ENCODE data around the gene DUSP7. TPM values are rescaled to one million over a fixed set of nuclear protein-coding genes. Genes with fewer than 3 reads are reported as not detected.

Gene DUSP7
- total and polyA plus RNA-seq, 10 donors, result 5.4 to 68.6 (median 36.2) TPM

DNA sequence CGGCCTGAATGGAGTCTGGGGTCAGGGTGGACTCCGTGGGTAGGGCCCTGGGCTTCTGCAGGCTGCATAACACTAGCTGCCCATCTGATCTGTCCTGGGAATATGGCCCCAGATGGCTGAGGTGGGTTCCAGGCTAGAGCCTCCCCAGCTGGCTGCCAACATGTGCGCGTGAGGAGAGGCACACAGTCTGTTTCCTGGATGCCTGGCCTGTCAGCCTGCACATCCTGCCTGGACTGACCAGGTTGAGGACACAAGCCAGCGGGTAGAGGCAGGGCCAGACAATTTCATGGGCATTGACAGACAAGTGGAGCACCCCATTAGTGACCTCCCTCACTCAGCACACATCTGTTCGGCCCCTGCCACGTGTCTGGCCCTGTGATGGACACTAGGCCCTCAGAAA is 30.9 kb downstream of the DUSP7 start:
- DNase-seq, result peak; percentile 78
- WGBS, 5 donors, result 59 to 85% (median 76%) methylated on average over 5 to 7 of the region's 7 CpGs
- H3K9me3 ChIP-seq, result no peaks in the 10 kb centered on the region
- no peaks in the 10 kb centered on the region for H3K27me3 ChIP-seq (replicated peaks in 1 of 7)
- H3K4me3 ChIP-seq, result no peak overlapping the region
- no peak overlapping the region for H3K27ac ChIP-seq
- no peaks in the 10 kb centered on the region for H3K36me3 ChIP-seq
- TF ChIP-seq POLR2A (IDR thresholded peaks at IDR 0.05), result no peak
- peak; percentile 69 to 81 (median 79) for TF ChIP-seq POLR2AphosphoS5 (IDR thresholded peaks at IDR 0.05)
- TF ChIP-seq, protein P1, sequence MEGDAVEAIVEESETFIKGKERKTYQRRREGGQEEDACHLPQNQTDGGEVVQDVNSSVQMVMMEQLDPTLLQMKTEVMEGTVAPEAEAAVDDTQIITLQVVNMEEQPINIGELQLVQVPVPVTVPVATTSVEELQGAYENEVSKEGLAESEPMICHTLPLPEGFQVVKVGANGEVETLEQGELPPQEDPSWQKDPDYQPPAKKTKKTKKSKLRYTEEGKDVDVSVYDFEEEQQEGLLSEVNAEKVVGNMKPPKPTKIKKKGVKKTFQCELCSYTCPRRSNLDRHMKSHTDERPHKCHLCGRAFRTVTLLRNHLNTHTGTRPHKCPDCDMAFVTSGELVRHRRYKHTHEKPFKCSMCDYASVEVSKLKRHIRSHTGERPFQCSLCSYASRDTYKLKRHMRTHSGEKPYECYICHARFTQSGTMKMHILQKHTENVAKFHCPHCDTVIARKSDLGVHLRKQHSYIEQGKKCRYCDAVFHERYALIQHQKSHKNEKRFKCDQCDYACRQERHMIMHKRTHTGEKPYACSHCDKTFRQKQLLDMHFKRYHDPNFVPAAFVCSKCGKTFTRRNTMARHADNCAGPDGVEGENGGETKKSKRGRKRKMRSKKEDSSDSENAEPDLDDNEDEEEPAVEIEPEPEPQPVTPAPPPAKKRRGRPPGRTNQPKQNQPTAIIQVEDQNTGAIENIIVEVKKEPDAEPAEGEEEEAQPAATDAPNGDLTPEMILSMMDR (IDR thresholded peaks at IDR 0.05 in 8 of 11, conservative IDR thresholded peaks at IDR 0.05 in 3 of 11), result no peak
- intact Hi-C loops (cut with DNase I; ENCODE audit: low total_unique reads), result no loop called here
- peaks cover 16 to 75% (median 43%) of the 10 kb centered on the region in 6 donors for H3K4me1 ChIP-seq

DNA sequence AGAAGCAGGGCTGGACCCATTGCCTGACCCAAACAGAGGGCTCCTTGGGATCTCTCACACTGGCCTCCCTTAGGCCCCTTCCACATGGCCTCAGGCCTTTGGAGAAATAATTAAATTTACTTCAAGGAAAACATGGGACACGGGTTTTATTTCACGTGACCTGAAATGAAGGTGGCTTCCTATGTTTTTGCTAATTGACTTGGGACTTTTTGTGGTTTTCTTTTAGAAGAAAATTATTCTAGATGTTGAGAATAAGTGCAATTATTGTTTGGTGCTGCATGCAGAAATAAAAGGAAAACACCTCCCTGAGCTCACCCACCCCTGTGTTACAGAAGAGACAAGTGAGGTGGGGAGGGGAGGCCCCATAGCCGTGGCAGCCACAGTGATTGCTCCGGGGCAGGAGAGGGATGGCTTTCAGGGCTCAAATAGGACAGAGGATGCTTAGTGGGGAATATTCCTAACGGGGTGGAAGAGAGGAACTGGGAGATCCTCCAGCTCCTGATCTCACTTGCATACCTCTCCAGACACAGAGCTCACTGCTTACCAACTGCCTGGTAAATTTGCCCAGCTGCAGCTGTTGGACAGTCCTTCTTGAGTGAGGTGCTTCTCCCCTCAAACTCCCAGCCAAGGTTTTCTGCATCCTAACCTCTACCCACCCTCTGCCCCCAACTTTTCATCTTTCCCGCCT is 31.5 kb downstream of the DUSP7 start:
- Histone ChIP-seq H3K4me3 (no peak overlapping the region), H3K36me3 (no peaks in the 10 kb centered on the region), H3K27me3 (replicated peaks in 1 of 7) (no peaks in the 10 kb centered on the region), H3K9me3 (no peaks in the 10 kb centered on the region), H3K27ac (no peak overlapping the region), H3K4me1 (peaks cover 16 to 80% (median 47%) of the 10 kb centered on the region in 6 donors)
- intact Hi-C loops (cut with DNase I; ENCODE audit: low total_unique reads), result no loop called here
- no peak for TF ChIP-seq POLR2AphosphoS5 (IDR thresholded peaks at IDR 0.05)
- no peak for TF ChIP-seq POLR2A (IDR thresholded peaks at IDR 0.05)
- TF ChIP-seq, protein P1 (IDR thresholded peaks at IDR 0.05 in 8 of 11, conservative IDR thresholded peaks at IDR 0.05 in 3 of 11), result no peak
- 70 to 88% (median 87%) methylated on average over 6 of the region's 6 CpGs for WGBS, 5 donors
- DNase-seq, result no peak

DNA sequence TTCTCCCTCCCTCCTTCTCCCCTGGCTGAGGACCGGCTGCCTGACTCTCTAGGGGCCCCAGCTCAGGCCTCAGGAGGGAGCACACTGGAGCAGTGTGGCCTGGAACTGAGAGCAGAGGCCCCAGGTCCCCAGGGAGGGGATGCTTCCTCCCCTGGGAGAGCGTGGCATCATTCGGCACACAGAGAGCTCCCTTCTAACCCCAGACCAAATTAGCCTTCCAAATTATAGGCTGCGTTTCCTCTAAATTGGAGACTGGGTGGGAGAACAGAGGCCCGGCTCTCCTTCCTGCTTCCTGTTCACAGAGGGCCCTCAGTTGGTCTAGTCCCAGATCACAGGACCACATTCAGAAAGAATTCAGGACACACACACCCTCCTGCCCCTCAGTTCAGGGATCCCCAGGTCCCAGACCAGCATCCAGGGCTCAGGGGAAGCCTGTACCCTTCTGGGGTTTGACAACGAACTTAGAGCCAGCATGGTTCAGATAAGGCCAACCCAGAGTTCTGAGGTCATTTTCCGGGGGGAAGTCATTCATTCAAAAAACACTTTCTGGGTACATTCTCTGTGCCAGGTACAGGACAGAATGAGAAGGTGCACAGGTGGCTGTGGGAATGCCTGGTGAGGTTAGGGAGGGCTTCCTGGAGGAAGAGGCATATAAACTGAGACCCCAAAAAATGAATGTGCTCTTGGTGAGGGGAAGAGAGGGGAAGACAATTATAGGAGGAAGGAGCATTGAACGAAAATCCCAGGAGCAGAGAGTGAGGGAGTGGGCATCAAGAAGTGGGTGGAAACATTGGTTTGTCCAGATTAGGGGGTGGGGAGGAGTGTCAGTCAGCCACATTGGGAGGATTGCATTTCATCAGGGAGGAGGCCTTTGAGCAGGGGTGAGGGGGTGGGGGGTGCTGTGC is 32.3 kb downstream of the DUSP7 start:
- Histone ChIP-seq H3K4me3 (no peak overlapping the region), H3K27ac (peak overlapping the region in 4 of 8 donors; percentile 8 to 73 (median 28))

DNA sequence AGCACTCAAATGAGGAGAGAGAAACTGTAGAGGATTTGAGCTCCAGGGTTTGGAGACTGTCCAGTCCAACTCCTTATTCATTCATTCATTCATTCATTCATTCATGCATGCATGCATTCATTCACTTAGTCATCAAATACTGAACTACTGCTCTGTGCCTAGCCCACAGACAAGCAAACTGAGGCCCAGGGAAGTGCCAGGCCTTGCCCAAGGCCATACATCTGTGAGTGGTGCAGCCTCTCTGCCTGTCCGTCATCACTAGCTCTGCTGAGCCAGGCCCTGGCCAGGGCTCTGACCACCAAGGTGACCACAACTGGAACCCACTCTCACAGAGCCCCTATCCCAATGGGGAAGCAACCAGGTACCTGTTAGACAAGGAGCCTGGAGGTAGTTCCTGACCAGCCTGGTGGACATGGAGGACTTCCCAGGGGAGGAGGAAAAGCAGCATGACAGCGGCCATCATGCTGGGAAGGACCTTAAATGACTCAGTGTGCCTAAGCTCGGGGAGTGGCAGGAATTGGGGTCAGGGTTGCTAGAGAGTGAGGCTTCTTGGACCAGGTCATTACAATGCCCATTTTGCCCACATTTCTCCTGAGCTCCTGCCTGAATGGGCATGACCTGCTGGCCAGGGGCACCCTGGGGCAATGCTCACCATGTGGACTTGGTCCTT is 33.1 kb downstream of the DUSP7 start:
- Histone ChIP-seq H3K27me3 (replicated peaks in 1 of 7) (no peaks in the 10 kb centered on the region), H3K27ac (peak overlapping the region in 5 of 8 donors; percentile 8 to 73 (median 42)), H3K4me1 (peaks cover 16 to 75% (median 45%) of the 10 kb centered on the region in 6 donors), H3K36me3 (no peaks in the 10 kb centered on the region), H3K4me3 (no peak overlapping the region), H3K9me3 (no peaks in the 10 kb centered on the region)
- TF ChIP-seq POLR2AphosphoS5 (IDR thresholded peaks at IDR 0.05) (no peak), POLR2A (IDR thresholded peaks at IDR 0.05) (no peak)
- TF ChIP-seq, protein P1 (IDR thresholded peaks at IDR 0.05 in 8 of 11, conservative IDR thresholded peaks at IDR 0.05 in 3 of 11), result no peak
- intact Hi-C loops (cut with DNase I; ENCODE audit: low total_unique reads), result no loop called here
- no peak for DNase-seq
- 76 to 82% (median 77%) methylated on average over 3 of the region's 3 CpGs for WGBS, 5 donors

More for the DNA sequence above, 32.3 kb downstream of the DUSP7 start:
- H3K4me1 ChIP-seq, result peaks cover 16 to 77% (median 48%) of the 10 kb centered on the region in 6 donors
- 47 to 62% (median 49%) methylated on average over 6 to 8 of the region's 8 CpGs for WGBS, 5 donors
- no peak for DNase-seq
- no peaks in the 10 kb centered on the region for H3K27me3 ChIP-seq (replicated peaks in 1 of 7)
- TF ChIP-seq POLR2AphosphoS5 (IDR thresholded peaks at IDR 0.05) (peak in 1 of 3 donors; percentile 20), POLR2A (IDR thresholded peaks at IDR 0.05) (no peak)
- no peaks in the 10 kb centered on the region for H3K9me3 ChIP-seq
- H3K36me3 ChIP-seq, result no peaks in the 10 kb centered on the region
- intact Hi-C loops (cut with DNase I; ENCODE audit: low total_unique reads), result no loop called here

Measured in spleen (tissue), 11 donors.